ENCODE results near the gene NPTX1.

Gene NPTX1

DNA sequence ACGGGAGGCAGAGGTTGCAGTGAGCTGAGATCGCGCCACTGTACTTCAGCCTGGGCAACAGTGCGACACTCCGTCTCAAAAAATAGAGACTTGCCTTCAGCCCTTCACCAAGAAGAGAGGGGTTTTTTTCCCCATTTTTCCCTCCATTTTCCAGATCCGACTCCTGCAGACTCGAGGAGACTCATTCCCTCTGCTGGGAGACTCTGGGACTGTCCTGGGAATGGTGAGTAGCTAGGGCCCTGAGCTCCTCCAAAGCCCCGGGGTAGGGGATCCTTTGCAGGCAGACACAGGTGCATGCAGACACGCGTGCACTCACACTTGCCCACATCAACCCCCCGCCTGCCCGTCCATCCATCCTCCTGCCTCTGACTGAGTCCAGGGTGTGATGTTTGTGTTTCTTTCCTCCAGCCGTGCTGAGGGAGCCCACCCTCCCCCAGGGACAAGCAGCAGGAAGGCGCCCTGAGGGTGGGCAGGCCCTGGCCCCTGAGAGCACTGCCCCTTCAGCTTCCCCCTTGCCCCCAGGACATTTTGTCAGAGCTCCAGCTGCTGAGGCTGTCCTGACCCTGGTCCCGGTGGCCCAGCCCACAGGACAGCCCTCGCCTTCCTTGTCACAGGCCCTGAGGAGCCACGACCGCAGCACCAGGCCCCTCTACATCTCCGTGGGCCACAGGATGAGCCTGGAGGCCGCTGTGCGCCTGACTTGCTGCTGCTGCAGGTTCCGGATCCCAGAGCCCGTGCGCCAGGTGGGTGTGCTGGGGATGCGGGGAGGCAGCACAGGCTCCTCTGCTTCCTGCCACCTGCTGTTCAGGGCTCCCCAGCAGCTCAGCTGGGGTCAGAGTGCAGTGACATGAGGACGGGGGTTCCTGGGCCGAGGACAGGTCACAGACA lies 51.3 kb downstream of the NPTX1 start:
- no peak for DNase-seq

DNA sequence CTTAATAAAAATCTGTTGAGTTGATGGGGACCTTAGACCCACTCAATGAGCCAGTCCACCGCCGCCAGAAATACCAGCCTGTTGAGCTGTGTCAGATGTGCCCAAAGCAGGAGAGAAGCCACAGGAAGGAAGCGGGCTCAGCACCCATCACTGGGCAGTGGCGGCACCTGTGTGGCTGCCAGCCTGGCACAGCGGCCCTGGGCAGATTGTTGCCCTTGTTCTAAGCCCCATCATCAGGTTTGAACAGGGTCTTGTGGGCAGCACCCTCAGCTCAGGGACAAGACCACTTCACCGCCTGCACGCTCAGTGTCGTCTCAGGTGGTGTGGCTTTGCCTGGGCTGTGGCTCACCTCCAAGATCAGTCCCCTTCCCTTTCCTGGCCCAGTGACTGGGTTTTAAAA lies 52.1 kb downstream of the NPTX1 start:
- DNase-seq: no peak

DNA sequence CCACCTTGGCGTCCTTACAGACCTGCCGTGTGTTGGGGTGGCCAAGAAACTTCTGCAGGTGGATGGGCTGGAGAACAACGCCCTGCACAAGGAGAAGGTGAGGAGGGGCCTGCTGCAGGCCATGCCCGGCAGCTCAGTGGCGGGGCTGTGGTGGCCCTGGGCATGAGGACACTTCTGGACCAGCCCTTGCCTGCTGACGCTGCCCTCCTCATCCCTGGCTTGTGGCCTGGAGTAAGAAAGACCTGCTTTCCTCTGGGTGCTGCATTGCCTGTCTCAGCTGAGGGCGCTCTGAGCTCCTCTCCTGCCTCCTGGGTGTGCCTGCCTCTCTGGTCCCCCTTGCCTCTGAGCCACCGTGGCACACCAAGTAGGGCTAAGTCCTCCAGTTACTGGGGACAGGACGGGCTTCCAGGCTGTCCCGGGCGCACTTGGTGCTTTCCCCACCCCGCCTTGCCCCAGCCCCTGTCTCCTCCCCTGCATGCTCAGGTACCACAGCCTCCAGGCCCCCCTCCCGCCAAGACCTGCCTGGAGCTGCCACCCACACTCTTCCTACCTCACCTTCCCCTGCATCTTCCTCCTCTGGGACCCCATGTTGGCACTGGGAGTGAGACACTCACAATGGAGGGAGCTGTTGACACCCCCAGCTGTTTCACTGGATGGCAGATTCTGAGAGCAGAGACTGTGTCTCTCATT lies 52.7 kb downstream of the NPTX1 start:
- DNase-seq: no peak

DNA sequence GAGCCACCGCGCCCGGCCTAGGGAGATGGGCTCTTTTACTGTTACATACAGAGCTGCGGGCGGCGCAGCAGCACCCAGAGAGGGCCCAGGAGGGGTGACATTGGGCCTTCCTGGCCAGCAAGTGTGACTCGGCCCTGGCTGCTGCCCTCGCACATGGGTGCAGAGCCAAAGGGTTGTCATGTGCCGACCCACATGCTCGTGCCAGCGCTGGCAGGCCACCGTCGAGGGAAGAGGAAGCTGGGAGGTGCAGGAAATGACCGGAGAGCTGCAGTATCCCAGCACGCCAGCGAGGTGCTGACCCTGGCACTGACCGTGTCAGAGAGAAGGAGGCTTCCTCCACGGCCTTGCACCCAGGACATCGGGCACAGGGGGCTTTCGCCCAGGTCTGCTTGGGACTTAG lies 53.4 kb downstream of the NPTX1 start:
- no peak for DNase-seq

DNA sequence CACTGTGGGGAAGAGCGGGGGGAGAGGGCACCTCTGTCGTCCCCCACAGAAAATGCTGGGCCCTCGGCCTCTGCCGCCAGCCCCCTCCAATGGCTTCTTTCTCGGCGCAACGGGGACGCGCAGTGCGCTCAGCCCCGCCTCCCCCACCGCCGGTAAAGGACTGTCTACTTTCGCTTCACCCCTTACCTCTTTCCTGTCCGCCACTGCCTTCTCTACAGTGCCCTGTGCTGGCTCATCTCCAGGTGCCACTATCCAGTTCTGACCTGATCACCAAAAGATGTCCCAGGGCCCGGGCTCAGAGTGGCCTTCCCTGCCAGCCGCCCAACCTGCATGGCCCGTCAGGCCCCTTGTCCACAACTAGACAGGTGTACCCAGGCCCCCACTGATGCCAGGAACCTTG lies 54.1 kb downstream of the NPTX1 start:
- no peak for DNase-seq

DNA sequence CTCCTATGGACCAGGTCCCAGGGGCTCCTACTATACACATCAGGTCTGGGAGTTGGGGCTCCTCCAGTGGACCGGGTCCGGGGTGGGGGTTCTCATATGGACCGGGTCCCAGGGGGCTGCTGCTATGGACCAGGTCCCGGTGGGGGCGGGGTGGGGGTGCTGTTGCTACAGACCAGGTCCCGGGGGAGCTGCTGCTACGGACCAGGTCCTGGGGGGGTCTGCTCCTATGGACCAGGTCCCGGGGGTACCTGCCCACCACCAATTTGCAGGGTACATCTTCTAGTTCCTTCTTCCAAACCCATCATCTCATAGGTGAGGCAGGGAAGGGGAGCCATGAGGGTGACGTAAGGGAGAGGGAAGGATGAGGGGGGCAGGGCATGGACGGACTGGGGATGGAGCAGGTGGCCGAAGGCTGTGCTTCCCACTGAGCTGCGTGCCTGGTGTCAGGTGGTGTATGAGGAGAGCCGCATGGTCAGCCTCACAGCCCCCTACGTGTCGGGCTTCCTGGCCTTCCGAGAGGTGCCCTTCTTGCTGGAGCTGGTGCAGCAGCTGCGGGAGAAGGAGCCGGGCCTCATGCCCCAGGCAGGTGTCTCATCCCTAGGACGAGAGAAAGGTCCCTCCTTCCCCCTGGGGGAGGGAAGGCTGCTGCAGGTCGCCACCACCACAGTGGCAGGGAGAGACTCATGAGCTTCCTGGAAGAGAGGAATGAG lies 54.9 kb downstream of the NPTX1 start:
- no peak for DNase-seq

GRCh38 chr17:80419255-80419654 lies 57.2 kb downstream of the NPTX1 start:
- no peak for DNase-seq

GRCh38 chr17:80418589-80418988 lies 57.8 kb downstream of the NPTX1 start:
- DNase-seq: no peak

Data from activated CD8-positive, alpha-beta memory T cell treated with anti-CD3 and anti-CD28 coated beads for 24 hours (primary cell).